Type B pancreatic cell (in vitro differentiated cells): ENCODE measurements around the gene PSD2. TPM values are rescaled to one million over a fixed set of nuclear protein-coding genes. Genes with fewer than 3 reads are reported as not detected.

ENCODE experiments used
- DNase-seq: peaks from one replicate; pipeline ENCODE4 v3.0.0; 2021; ENCODE audit warnings: mixed read lengths; ENCODE audit not compliant: unreplicated experiment; ENCODE audit errors: extremely low spot score
- H3K27ac Mint-ChIP-seq: 2 replicates; pipeline ENCODE4 v1.8.0; 2021; ENCODE audit warnings: mild to moderate bottlenecking, mixed read lengths
- H3K27me3 Mint-ChIP-seq: 2 replicates; pipeline ENCODE4 v1.8.0; 2021; ENCODE audit warnings: mixed read lengths
- H3K36me3 Mint-ChIP-seq: 2 replicates; pipeline ENCODE4 v1.8.0; 2021; ENCODE audit warnings: mixed read lengths
- H3K4me1 Mint-ChIP-seq: one replicate; pipeline ENCODE4 v1.8.0; 2021; ENCODE audit warnings: mixed read lengths; ENCODE audit not compliant: unreplicated experiment
- H3K4me3 Mint-ChIP-seq: 2 replicates; pipeline ENCODE4 v1.8.0; 2021; ENCODE audit warnings: mild to moderate bottlenecking, mixed read lengths
- H3K9me3 Mint-ChIP-seq: 2 replicates; pipeline ENCODE4 v1.8.0; 2021; ENCODE audit warnings: mixed read lengths
- total RNA-seq: library from RNA; stranded (reverse); gene quantifications from 2 replicates; pipeline ENCODE4 v1.2.1, GENCODE V29; 2021; ENCODE audit warnings: low replicate concordance
- TF ChIP-seq, protein P1 (sequence below): fragments of 200-600 bp; sonication (generic); conservative IDR thresholded peaks from 2 replicates; pipeline ENCODE4 v1.5.0; 2021; ENCODE audit warnings: antibody characterized with exemption, mild to moderate bottlenecking

The PSD2 gene
- total RNA-seq, 1 donor from 2014 or later: 0.27 TPM

DNA sequence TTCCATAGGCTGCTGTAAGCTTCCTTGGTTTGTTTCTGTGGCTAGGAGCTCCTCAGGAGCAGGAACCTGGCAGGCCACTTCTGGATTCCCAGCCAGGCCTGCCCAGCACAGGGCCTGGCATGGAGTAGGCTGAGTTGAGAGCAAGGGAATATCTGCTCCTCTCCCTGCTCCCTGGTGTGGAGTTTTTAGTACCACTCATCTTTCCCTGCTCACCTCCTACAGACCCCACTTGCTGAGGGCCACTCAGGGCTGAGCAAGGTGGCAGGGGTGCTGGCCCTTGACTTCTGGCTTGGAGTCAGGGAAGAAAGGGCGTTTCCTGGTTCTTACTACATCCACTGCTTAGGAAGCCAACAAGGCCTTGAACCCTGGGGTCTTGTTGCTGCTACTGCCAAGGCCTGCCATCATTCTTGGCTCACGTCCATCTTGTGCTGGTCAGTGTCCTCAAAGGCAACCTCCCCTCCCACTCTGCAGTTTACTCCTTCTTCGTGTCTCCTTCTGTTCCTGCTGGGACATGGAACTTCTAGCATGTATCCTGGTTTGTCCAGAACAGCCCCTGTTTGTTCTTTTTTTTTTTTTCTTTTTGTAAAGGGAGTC is 54.9 kb downstream of the PSD2 start:
- Mint-ChIP-seq H3K4me3 (no peak overlapping the region), H3K36me3 (no peaks in the 10 kb centered on the region), H3K4me1 (no peaks in the 10 kb centered on the region), H3K9me3 (no peaks in the 10 kb centered on the region), H3K27me3 (peaks cover 59% of the 10 kb centered on the region), H3K27ac (no peak overlapping the region)
- TF ChIP-seq, protein P1, sequence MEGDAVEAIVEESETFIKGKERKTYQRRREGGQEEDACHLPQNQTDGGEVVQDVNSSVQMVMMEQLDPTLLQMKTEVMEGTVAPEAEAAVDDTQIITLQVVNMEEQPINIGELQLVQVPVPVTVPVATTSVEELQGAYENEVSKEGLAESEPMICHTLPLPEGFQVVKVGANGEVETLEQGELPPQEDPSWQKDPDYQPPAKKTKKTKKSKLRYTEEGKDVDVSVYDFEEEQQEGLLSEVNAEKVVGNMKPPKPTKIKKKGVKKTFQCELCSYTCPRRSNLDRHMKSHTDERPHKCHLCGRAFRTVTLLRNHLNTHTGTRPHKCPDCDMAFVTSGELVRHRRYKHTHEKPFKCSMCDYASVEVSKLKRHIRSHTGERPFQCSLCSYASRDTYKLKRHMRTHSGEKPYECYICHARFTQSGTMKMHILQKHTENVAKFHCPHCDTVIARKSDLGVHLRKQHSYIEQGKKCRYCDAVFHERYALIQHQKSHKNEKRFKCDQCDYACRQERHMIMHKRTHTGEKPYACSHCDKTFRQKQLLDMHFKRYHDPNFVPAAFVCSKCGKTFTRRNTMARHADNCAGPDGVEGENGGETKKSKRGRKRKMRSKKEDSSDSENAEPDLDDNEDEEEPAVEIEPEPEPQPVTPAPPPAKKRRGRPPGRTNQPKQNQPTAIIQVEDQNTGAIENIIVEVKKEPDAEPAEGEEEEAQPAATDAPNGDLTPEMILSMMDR: no peak
- no peak for DNase-seq

DNA sequence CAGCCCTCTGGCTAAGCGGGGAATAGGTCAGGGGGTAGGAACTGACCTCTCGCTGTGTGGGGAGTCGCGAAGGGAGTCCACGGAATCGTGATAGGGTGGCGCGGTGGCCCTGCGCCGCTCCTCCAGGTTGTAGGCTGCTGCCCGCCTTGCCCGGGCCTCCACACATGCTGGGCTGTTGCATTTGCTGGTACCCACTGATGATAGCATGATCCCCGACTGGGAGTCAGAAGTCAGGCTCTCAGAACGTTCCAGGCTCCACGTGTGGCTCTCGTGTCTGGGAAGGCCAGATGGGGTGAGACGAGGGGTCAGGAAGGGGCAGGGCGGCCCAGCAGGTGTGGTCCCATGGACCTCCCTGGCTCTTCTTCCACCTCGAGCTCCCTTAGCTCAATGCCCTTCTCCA is 56.0 kb downstream of the PSD2 start:
- H3K27ac Mint-ChIP-seq: no peak overlapping the region
- H3K4me3 Mint-ChIP-seq: no peak overlapping the region
- H3K9me3 Mint-ChIP-seq: no peaks in the 10 kb centered on the region
- H3K4me1 Mint-ChIP-seq: no peaks in the 10 kb centered on the region
- TF ChIP-seq, protein P1: no peak
- no peak for DNase-seq
- H3K27me3 Mint-ChIP-seq: peaks cover 49% of the 10 kb centered on the region
- H3K36me3 Mint-ChIP-seq: no peaks in the 10 kb centered on the region

DNA sequence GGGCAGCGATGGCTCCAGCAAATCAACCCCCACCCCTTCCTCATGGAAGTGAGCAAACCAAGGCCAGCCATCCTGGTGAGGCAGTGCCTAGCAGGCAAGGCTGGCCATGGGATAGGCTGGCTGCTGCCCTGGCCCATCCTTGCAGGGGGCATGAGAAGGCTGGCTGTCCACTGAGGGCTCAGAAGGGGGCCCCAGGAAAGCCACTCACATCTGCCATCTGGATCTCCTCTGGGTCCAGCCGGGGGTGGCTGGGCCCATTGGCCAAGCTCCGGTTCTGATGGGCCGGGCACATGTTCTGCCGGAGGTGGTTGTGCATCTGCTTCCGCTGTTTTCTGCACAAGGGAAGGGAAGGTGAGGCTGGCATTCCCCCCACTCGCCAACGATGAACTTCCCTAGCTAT is 57.1 kb downstream of the PSD2 start:
- H3K4me1 Mint-ChIP-seq: no peaks in the 10 kb centered on the region
- TF ChIP-seq, protein P1: no peak
- H3K4me3 Mint-ChIP-seq: no peak overlapping the region

DNA sequence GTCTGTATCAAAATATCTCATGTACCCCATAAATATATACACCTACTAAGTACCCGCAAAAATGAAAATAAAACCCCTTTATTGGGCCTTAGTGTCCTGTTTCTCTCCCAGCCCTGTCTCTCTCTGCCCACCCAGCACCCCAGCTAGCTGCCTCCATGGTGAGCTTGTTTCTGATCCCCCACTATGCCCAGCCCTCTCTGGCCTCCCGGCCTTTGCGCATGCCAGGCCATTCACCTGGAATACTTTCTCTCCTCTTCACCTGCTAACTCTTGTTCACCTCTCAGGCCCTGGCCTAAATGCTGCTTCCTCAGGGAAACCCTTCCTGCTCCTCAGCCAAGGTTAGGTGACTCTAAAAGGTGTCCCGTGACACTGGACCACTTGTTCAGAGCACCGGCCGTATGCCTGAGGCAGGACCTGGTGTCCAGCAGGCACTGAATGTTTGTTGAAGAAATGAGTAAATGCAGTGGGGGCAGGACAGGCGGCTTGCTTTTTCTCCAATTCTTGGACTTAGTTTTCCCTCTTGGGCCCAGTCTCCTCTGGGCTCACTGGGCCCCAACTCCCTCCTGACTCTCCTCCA is 58.5 kb downstream of the PSD2 start:
- DNase-seq: no peak
- H3K27ac Mint-ChIP-seq: no peak overlapping the region
- no peaks in the 10 kb centered on the region for H3K4me1 Mint-ChIP-seq
- no peak overlapping the region for H3K4me3 Mint-ChIP-seq
- TF ChIP-seq, protein P1: no peak
- H3K27me3 Mint-ChIP-seq: peaks cover 33% of the 10 kb centered on the region
- H3K9me3 Mint-ChIP-seq: no peaks in the 10 kb centered on the region
- no peaks in the 10 kb centered on the region for H3K36me3 Mint-ChIP-seq

More for the DNA sequence above, 57.1 kb downstream of the PSD2 start:
- Mint-ChIP-seq H3K9me3 (no peaks in the 10 kb centered on the region), H3K36me3 (no peaks in the 10 kb centered on the region), H3K27ac (no peak overlapping the region), H3K27me3 (peaks cover 39% of the 10 kb centered on the region)
- no peak for DNase-seq

DNA sequence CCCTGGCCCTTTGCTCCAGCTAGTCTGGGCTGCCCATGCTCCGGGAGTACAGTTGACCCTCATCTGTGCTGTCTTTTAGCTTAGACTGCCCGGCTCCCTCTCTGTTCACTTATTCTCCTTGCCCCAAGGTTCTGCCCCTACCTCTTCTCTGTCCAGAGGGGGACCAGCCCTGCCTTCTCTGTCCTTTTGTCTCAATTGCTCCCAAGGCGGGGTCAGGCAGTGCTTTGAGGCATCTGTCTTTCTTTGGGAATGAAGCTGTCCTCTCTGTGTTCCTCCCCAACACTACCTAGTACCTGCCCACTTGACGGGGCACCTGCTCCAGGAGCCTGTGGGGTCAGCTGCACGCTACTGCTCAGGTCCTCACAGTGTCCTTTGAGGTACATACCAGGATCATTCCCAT is 59.3 kb downstream of the PSD2 start:
- no peak for DNase-seq

More for the DNA sequence above, 59.3 kb downstream of the PSD2 start:
- H3K9me3 Mint-ChIP-seq: no peaks in the 10 kb centered on the region
- no peak overlapping the region for H3K27ac Mint-ChIP-seq
- H3K36me3 Mint-ChIP-seq: no peaks in the 10 kb centered on the region
- TF ChIP-seq, protein P1: no peak
- H3K4me3 Mint-ChIP-seq: no peak overlapping the region
- H3K27me3 Mint-ChIP-seq: peaks cover 25% of the 10 kb centered on the region
- H3K4me1 Mint-ChIP-seq: no peaks in the 10 kb centered on the region
